ENCODE measurements around the gene PDGFRB. TPM values are rescaled to one million over a fixed set of nuclear protein-coding genes. Genes with fewer than 3 reads are reported as not detected.

The PDGFRB gene
- total RNA-seq, 4 donors from 2014 or later: 148 to 225 (median 191) TPM

DNA sequence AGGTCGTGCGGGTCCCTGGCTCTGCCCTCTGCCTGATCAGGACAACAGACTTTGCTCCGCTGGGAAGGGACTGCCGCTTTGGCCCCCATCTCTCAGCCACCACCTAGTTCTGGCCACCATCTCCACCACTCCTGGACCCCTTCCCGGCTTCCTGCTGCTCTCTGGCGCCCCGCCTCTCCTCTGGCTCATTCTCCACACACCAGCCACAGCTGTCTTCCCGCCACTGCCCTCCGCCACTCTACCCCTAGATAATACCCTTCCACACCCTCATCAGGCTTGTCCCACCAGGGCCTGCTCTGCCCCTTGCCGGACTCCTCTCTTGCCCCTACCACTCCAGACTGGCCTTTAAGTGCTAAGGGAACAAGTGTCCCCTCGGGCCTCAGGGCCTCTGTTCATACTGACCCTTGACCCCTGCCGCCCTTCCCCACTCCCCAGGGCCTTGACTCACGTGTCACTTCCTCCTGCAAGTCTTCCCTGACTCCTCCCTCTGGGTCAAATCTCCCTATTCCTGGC is 8.0 kb upstream of the PDGFRB start:
- TF ChIP-seq CTCF (IDR thresholded peaks at IDR 0.05; ENCODE audit: low read depth): no peak

DNA sequence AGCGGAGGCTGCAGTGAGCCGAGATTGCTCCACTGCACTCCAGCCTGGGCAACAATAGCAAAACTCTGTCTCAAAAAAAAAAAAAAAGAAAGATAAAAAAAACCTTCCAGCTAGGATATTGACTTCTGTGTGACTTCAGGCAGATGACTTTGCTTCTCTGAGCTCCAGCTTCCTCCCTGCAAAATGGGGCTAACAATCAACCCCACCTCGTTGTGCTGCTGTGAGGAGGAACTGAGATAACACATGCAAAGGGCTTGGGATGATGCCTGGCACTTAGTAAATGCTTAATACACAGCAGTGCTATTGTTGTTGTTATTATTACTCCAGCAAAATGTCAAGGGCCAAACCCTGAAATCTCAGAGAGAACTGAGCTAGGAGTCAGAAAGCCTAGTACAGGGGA is 7.4 kb upstream of the PDGFRB start:
- no peak for TF ChIP-seq CTCF (IDR thresholded peaks at IDR 0.05; ENCODE audit: low read depth)

DNA sequence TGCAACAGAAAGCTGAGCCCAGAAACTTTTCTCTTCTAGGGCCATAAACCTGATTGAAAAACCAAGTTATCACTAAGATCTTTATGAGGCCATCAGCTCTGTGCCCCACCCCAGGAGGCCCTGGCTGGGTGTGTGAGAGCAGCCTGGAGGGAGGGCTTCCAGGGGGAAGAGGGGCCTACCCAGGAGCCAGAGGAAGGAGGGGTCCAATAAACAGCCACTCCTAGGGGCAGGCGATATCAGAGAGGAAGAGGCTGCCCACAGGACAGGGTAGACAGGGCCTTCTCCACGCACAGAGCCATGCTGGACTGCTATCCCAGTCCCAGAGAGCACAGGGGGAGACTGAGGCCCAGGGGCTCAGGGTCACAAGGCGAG is 6.5 kb upstream of the PDGFRB start:
- TF ChIP-seq CTCF (IDR thresholded peaks at IDR 0.05; ENCODE audit: low read depth): no peak

- TF ChIP-seq CTCF (IDR thresholded peaks at IDR 0.05; ENCODE audit: low read depth): no peak
Observed at GRCh38 chr5:150161242-150162141, 5.8 kb upstream of the PDGFRB start.

DNA sequence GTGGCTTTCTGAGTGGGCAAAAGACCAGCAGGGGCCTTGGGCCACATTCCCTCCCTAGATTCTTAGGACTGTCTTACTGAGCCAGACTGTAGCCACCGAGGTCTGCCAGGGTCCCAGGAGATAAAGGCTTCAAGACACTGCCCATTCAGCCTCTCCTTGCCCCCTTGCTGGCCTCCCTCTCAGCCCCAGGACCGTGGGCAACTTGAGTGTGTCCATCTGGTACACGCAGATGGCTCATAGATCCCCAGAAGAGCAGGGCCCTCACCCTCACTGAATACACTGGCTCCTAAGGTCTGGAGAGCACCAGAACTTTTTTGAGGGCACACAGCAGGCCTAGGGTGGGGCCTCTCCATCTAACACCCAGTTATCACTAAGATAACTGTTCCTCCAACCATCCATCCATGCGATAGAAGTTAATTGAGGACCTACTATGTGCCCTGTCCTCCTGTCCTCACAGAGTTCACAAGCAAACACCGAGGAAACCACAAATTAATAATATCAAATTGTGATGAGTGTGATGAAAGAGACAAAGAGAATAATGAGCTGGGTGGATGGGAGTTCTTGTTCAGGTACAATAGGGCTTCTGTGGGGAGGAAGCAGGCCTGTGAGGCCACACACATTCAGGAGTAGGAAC is 4.9 kb upstream of the PDGFRB start:
- TF ChIP-seq CTCF (IDR thresholded peaks at IDR 0.05; ENCODE audit: low read depth): no peak

DNA sequence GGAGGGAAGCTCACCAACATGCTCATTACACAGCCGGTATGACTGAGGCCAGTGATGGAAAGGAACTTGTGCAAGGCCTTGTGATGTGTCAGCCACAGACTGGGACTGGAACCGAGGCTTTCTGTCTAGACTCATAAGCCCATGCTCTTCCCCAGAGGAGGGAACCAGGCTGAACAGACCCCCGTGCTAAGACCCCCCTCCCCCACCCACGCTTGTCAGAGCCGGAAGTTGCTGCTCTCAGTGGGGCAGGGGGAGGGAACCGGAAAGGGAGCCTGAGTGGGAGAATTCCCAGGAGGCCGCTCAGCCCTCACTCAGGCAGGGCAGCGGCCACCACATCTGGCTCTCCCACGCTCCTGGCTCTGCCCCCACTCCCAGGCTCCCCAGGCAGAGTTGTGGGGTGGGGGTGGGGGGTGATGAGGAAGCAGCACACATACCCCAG is 4.1 kb upstream of the PDGFRB start:
- TF ChIP-seq CTCF (IDR thresholded peaks at IDR 0.05; ENCODE audit: low read depth): no peak

DNA sequence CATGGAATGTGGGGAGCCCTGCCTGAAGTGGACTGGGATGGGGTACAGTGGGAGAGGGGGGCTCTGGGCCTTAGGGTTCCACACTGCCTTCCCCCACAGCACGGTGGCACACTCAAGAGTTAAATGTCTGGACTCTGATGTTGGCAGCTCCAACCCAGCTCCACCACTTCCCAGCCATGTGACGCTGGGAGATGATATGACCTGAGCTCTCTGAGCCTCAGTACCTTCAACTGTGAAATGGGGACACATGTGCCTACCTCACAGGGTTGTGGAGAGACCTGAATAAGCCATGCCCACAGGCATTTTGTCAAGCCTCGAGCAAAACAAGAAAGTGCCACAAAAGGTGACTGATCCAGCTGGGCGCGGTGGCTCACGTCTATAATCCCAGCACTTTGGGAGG is 3.4 kb upstream of the PDGFRB start:
- no peak for TF ChIP-seq CTCF (IDR thresholded peaks at IDR 0.05; ENCODE audit: low read depth)

Measured in subcutaneous adipose tissue (tissue), 4 donors.